Naive B cell (primary cell): ENCODE measurements around the gene IGIP. TPM values are rescaled to one million over a fixed set of nuclear protein-coding genes. Genes with fewer than 3 reads are reported as not detected.

ENCODE experiments used
- ATAC-seq, 2 donors: fragments of 150-1000 bp; cut with Tn5 transposase; 2 replicates each; pipeline ENCODE4 v1.10.0; 2021; ENCODE audit warnings: low read depth in 2 of 2, mild to moderate bottlenecking in 2 of 2, moderate library complexity in 2 of 2
- DNase-seq: peaks from one replicate; pipeline ENCODE4 v3.0.0; 2022
- H3K27ac Mint-ChIP-seq, 6 donors: one replicate each; pipeline ENCODE4 v1.8.0; 2020 to 2022; ENCODE audit warnings: mild to moderate bottlenecking in 6 of 6, mixed read lengths in 6 of 6, moderate library complexity in 5 of 6, inconsistent platforms in 2 of 6
- H3K27me3 Mint-ChIP-seq, 3 donors: one replicate each; pipeline ENCODE4 v1.8.0; 2021 to 2022; ENCODE audit warnings: mixed read lengths in 3 of 3, mild to moderate bottlenecking in 1 of 3
- H3K36me3 Mint-ChIP-seq, 2 donors: one replicate each; pipeline ENCODE4 v1.8.0; 2020 to 2022; ENCODE audit warnings: mixed read lengths in 2 of 2, inconsistent platforms in 1 of 2, mild to moderate bottlenecking in 1 of 2
- H3K4me1 Mint-ChIP-seq, 3 donors: one replicate each; pipeline ENCODE4 v1.8.0; 2020 to 2022; ENCODE audit warnings: mixed read lengths in 3 of 3, inconsistent platforms in 1 of 3, mild to moderate bottlenecking in 1 of 3, moderate library complexity in 1 of 3
- H3K4me3 Mint-ChIP-seq, 8 donors: one replicate each; pipeline ENCODE4 v1.8.0; 2020 to 2022; ENCODE audit warnings: mild to moderate bottlenecking in 8 of 8, mixed read lengths in 8 of 8, moderate library complexity in 8 of 8, inconsistent platforms in 2 of 8
- H3K9me3 Mint-ChIP-seq, 7 donors: one replicate each; pipeline ENCODE4 v1.8.0; 2020 to 2022; ENCODE audit warnings: mixed read lengths in 7 of 7, mild to moderate bottlenecking in 5 of 7, inconsistent platforms in 2 of 7, moderate library complexity in 1 of 7
- polyA plus RNA-seq, 6 donors: library from polyadenylated mRNA; unstranded; fragments of 300-500 nt; fragmentation: Illumina TruSeq; gene quantifications; one replicate each; pipeline ENCODE4 v1.2.3, GENCODE V29; 2021; ENCODE audit warnings: low read depth in 6 of 6

Gene IGIP
- polyA plus RNA-seq, 6 donors from 2014 or later, result 0.09 to 0.46 (median 0.18) TPM; not detected in 1

DNA sequence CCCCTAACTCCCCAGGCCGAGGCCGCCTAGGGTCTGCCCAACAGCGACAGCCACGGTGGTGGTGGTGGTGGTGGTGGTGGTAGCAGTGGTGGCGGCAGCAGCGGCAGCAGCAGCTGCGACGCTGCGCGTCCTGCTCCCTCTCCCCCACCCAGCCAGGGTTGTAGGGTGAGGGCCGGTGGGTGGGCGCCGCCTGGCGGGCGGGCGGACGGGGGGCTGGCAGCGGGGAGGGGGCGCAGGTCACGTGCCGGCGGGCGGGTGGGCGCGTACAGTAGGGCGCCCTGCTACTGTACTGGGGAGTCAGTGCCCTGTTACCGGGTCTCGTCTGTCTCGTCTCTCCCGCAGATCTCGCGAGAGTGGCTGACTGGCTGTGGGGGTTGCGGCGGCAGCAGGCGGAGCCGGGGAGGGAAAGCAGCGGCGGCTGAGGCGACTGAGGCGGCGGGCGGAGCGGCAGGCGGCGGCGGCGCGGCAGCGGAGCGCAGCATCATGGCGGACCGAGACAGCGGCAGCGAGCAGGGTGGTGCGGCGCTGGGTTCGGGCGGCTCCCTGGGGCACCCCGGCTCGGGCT, 12.0 kb upstream of the IGIP start, which contains the start of gene PURA:
Gene PURA (plus strand): TSS at position 411 of the 565 bp plus-strand sequence. CDS start 73 bp downstream, at position 484.
- no peaks in the 10 kb centered on the region for H3K9me3 Mint-ChIP-seq
- peaks cover 47 to 68% (median 62%) of the 10 kb centered on the region in 3 donors for H3K4me1 Mint-ChIP-seq
- H3K27me3 Mint-ChIP-seq, result peaks cover 0 to 12% (median 12%) of the 10 kb centered on the region in 3 donors
- peak within 1 kb of the TSS; percentile 92 to 98 (median 96) for H3K4me3 Mint-ChIP-seq
- DNase-seq, result peak; percentile 96
- no peaks in the 10 kb centered on the region for H3K36me3 Mint-ChIP-seq
- peak within 1 kb of the TSS; percentile 95 to 97 (median 96) for H3K27ac Mint-ChIP-seq
- ATAC-seq, result peak; percentile 89 to 91

DNA sequence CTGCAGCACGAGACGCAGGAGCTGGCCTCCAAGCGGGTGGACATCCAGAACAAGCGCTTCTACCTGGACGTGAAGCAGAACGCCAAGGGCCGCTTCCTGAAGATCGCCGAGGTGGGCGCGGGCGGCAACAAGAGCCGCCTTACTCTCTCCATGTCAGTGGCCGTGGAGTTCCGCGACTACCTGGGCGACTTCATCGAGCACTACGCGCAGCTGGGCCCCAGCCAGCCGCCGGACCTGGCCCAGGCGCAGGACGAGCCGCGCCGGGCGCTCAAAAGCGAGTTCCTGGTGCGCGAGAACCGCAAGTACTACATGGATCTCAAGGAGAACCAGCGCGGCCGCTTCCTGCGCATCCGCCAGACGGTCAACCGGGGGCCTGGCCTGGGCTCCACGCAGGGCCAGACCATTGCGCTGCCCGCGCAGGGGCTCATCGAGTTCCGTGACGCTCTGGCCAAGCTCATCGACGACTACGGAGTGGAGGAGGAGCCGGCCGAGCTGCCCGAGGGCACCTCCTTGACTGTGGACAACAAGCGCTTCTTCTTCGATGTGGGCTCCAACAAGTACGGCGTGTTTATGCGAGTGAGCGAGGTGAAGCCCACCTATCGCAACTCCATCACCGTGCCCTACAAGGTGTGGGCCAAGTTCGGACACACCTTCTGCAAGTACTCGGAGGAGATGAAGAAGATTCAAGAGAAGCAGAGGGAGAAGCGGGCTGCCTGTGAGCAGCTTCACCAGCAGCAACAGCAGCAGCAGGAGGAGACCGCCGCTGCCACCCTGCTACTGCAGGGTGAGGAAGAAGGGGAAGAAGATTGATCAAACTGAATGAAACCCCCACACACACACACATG, 11.2 kb upstream of the IGIP start:
- DNase-seq, result peak; percentile 51

DNA sequence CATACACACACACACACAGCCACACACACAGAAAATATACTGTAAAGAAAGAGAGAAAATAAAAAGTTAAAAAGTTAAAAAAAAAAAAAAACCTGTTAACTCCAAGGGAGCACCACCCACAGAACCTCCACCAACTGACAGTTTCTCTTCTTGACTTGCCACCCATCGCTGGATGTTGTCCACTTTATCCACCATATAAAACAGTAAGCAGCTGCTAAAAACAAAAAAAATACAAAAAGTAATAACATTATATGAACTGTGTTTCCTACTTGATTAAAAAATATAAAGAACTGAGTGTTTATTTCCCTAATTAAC, 10.6 kb upstream of the IGIP start:
- H3K9me3 Mint-ChIP-seq, result no peaks in the 10 kb centered on the region
- no peaks in the 10 kb centered on the region for H3K36me3 Mint-ChIP-seq
- H3K4me3 Mint-ChIP-seq, result peak overlapping the region; percentile 92 to 98 (median 96)
- DNase-seq (no peak), ATAC-seq (no peak)
- peaks cover 42 to 61% (median 60%) of the 10 kb centered on the region in 3 donors for H3K4me1 Mint-ChIP-seq
- peak overlapping the region; percentile 89 to 97 (median 96) for H3K27ac Mint-ChIP-seq
- H3K27me3 Mint-ChIP-seq, result peaks cover 0 to 6% (median 5%) of the 10 kb centered on the region in 3 donors

More for the DNA sequence above, 11.2 kb upstream of the IGIP start:
- peak; percentile 6 to 11 for ATAC-seq
- H3K36me3 Mint-ChIP-seq, result no peaks in the 10 kb centered on the region
- peak overlapping the region; percentile 89 to 97 (median 96) for H3K27ac Mint-ChIP-seq
- no peaks in the 10 kb centered on the region for H3K9me3 Mint-ChIP-seq
- peak overlapping the region; percentile 92 to 98 (median 96) for H3K4me3 Mint-ChIP-seq
- peaks cover 0 to 6% (median 5%) of the 10 kb centered on the region in 3 donors for H3K27me3 Mint-ChIP-seq
- H3K4me1 Mint-ChIP-seq, result peaks cover 42 to 61% (median 58%) of the 10 kb centered on the region in 3 donors

DNA sequence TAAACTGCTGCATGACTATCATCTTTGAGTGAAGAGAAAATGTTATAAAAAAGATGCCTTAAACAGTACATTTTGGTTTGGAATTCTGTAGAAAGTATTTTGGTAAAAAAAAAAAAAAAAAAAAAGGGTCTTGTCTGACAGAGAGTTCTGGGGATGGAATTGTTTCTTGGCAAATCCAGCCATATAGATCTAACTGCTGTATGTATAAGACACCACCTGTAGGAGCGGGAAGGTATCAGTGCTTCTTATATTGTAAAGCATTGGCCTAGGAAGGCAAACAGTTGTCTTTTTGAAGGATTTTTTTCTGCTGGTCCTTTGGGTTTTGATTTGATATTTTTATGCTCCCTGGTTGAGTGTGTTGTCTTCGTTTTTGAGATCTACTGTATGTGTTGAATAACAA, 9.0 kb upstream of the IGIP start:
- Mint-ChIP-seq H3K9me3 (no peaks in the 10 kb centered on the region), H3K36me3 (no peaks in the 10 kb centered on the region), H3K27ac (peak overlapping the region in 1 of 6 donors; percentile 2), H3K4me1 (peaks cover 35 to 61% (median 56%) of the 10 kb centered on the region in 3 donors), H3K4me3 (peak overlapping the region in 3 of 8 donors; percentile 4 to 92 (median 44)), H3K27me3 (peaks cover 0 to 2% (median 0%) of the 10 kb centered on the region in 3 donors)
- DNase-seq (no peak), ATAC-seq (no peak)

DNA sequence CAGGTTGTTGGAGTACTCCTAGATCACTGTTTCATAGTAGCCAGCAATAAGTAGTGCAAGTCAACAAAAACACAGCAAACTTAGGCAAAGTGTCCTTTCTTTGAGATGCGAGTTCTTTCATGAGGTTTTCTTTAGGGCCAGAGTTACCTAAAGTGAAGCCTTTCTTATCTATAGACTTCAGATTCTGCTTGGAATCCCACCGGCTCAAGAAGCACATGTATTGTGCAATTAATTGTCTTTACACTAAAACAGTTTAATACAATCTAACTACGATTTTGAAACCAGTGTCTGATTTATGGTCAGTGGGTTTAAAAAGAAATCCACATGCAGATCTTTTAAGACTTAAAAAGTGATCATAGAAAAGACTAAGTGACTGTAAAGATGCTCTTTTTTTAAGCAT, 8.2 kb upstream of the IGIP start:
- H3K27ac Mint-ChIP-seq, result no peak overlapping the region
- no peaks in the 10 kb centered on the region for H3K36me3 Mint-ChIP-seq
- peaks cover 29 to 57% (median 48%) of the 10 kb centered on the region in 3 donors for H3K4me1 Mint-ChIP-seq
- no peak for DNase-seq
- H3K9me3 Mint-ChIP-seq, result no peaks in the 10 kb centered on the region
- no peaks in the 10 kb centered on the region for H3K27me3 Mint-ChIP-seq
- ATAC-seq, result no peak
- peak overlapping the region in 1 of 8 donors; percentile 92 for H3K4me3 Mint-ChIP-seq

DNA sequence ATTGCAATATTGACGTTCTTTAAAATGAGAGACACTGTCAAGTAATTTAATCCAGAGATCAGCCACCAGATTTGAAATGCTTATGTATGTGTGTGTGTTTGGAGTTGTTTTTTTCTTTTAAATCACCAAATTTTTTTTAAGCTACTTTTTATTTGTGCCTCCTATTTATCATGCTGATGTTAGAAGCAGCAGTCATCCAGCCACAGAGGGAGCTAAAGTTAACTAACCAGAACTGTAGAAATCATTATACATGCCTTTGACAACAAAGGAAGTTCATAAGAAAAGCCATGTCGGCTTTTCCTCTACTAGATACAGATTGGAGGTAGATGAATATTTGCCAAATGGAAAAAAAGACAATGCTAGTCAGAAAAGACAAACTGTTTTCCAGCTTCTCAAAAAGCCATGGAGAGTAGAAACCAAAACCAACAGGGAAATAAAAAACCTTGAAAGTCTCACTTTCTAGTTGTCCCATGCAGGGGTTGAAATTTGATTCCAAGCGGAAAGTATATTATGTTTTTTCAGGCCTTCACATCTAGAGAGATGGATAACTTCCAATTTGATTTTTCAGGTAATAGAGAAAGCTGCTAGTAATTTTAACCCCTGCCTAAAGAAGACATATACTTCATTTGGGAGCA, 7.3 kb upstream of the IGIP start:
- H3K9me3 Mint-ChIP-seq, result no peaks in the 10 kb centered on the region
- H3K4me1 Mint-ChIP-seq, result peaks cover 23 to 50% (median 45%) of the 10 kb centered on the region in 3 donors
- peak overlapping the region in 1 of 6 donors; percentile 47 for H3K27ac Mint-ChIP-seq
- DNase-seq (no peak), ATAC-seq (no peak)
- no peaks in the 10 kb centered on the region for H3K36me3 Mint-ChIP-seq
- peak overlapping the region in 2 of 8 donors; percentile 18 to 31 for H3K4me3 Mint-ChIP-seq
- H3K27me3 Mint-ChIP-seq, result no peaks in the 10 kb centered on the region

DNA sequence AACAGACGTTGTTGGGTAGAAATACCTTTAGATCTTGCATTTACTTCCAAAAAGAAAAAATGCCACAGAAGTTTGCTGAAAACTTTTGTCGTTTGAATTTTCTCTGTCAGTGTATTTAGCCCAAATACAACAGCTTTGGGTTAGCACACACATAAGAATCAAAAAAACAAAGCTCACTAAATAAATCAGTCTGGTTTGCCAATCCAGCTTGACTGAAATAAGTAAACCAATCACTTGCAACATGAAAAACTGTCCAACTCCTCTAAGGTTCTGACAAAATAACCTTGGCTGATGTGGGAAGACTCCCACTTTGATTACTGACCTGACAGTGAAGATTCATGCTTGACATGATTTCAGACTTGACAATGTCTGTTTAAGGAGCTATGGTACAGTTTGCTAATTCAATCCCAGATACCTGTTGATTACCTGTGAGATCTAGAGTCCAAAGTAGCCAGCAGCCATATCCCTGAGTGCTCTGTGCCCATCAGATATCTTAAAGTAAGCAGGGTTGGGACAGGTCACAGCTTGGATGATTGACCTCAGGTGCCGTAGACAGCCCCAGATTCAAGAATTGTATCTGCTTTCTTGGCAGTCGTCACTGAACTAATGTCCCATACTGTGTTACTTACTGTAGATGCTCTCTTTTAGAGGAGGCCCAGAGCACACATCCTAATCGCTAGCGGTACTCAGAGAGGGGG, 727 bp downstream of the IGIP start:
- DNase-seq, result no peak
- peak overlapping the region in 1 of 6 donors; percentile 92 for H3K27ac Mint-ChIP-seq
- no peak for ATAC-seq
- H3K4me1 Mint-ChIP-seq, result peaks cover 13 to 19% (median 16%) of the 10 kb centered on the region in 3 donors
- H3K27me3 Mint-ChIP-seq, result no peaks in the 10 kb centered on the region
- no peak overlapping the region for H3K4me3 Mint-ChIP-seq
- no peaks in the 10 kb centered on the region for H3K36me3 Mint-ChIP-seq
- H3K9me3 Mint-ChIP-seq, result no peaks in the 10 kb centered on the region

DNA sequence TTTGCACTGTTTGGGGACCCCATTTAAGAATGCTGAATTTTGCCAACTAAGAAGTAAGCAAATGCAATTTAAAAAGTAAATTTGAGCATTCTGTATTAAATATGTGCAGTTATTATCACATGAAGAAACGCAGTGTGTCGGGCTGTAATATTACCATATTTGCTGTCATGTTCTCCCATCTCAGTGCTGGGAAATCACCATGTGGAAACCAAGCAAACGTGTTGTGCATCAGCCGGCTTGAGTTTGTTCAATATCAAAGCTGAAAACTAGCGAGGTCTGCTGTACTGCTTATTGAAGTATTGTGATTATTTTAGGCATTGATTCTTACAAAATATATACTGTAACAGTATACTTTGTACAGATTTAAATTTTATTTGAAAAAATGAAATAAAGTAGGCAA, 2.6 kb downstream of the IGIP start:
- H3K36me3 Mint-ChIP-seq, result no peaks in the 10 kb centered on the region
- no peak overlapping the region for H3K27ac Mint-ChIP-seq
- ATAC-seq, result no peak
- DNase-seq, result no peak
- H3K9me3 Mint-ChIP-seq, result no peaks in the 10 kb centered on the region
- no peaks in the 10 kb centered on the region for H3K27me3 Mint-ChIP-seq
- no peak overlapping the region for H3K4me3 Mint-ChIP-seq
- H3K4me1 Mint-ChIP-seq, result peaks cover 18 to 28% (median 25%) of the 10 kb centered on the region in 3 donors

DNA sequence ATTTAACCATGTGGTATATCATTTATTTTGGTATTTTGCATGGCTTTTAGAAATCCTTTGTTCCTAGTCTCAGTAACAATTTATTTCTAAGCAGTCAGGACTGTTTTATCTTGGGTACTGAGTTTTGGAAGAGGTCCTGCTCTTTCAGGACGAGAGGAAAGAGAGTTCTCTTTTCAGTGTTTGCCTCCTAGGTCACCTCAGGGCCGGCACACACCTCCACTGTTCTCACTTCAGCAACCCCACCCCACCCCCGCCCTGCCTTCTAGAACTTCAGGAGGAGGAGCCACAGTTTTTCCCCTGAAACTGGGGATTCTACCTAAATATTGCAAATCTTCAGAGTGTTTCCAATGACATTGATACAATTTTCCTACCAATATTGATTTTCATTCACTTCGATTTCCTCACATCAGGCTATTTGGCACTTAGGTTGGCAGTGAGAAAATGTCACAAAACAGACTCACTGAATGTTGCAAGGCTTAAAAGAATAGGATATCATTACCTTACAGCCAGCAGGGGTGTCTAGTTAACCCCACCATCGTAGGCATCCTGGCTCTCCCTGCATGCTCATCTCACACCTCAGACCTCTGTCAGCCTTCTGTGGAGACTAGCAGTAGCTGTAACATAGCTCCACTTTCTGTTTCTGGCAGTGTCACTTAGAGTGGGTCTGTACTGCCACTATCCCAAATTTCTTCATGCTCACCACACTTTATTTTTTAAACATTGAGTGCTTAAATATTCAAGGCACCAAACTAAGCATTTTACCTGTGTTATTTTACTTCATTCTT, 5.4 kb downstream of the IGIP start:
- Mint-ChIP-seq H3K9me3 (no peaks in the 10 kb centered on the region), H3K27me3 (no peaks in the 10 kb centered on the region), H3K4me3 (peak overlapping the region in 1 of 8 donors; percentile 25), H3K27ac (peak overlapping the region in 3 of 6 donors; percentile 1 to 69 (median 18)), H3K36me3 (no peaks in the 10 kb centered on the region), H3K4me1 (peaks cover 30 to 36% (median 31%) of the 10 kb centered on the region in 3 donors)
- DNase-seq, result no peak
- ATAC-seq, result no peak

DNA sequence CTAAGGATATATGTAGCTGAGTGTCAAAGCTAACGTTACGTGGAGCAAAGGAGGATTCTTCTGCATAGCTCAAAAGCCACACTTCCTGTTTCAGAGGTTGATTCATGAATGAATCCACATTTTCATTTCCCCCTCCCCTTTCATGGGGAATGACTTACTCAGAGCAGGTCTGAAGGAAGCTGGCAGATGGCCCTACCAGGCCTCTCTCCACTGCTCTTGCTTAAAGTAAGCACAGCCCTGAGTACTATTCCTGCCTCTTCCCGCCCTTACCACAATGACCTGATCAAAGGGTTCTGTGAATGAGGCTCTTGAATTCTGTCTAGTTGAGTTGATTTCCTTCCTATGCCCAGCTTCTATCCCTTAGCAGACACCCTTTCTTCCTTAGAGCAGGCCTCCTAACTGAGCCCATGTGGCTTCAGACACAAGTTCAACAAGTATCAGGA, 6.3 kb downstream of the IGIP start:
- H3K36me3 Mint-ChIP-seq, result no peaks in the 10 kb centered on the region
- no peaks in the 10 kb centered on the region for H3K9me3 Mint-ChIP-seq
- ATAC-seq, result peak; percentile 75 to 82
- peak overlapping the region in 3 of 6 donors; percentile 16 to 75 (median 53) for H3K27ac Mint-ChIP-seq
- H3K4me3 Mint-ChIP-seq, result no peak overlapping the region
- H3K27me3 Mint-ChIP-seq, result no peaks in the 10 kb centered on the region
- H3K4me1 Mint-ChIP-seq, result peaks cover 25 to 38% (median 28%) of the 10 kb centered on the region in 3 donors
- DNase-seq, result no peak

DNA sequence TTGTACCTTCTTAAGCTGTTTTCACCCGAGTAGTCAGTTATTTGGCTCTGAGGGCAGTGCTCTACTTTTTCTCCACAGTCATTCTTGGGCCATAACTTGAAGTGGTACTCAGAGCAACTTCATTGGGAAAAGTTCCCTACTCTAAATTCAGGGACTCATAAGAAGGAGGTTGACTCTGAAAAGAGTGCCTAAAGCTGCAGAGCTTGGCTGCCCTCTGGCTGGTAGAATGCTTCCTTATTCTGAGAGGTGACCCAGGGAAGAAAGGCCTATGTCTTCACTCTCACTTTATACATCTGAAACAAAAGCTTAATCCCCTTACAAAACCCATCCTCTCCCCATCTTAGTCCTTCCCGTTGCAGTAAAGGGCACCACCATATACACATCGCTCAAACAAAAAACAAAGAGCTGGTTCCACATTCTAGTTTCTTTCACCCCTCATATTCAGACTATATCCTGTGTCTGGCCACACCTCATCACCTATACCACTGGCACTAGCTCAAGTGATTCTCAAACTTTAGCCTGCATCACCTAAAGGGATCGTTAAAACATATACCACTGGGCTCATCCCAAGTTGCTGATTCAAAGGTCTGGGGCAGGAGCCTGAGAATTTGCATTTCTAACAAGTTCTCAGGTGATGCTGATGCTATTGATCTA, 7.9 kb downstream of the IGIP start:
- Mint-ChIP-seq H3K27ac (no peak overlapping the region), H3K4me3 (no peak overlapping the region), H3K9me3 (no peaks in the 10 kb centered on the region), H3K27me3 (no peaks in the 10 kb centered on the region), H3K36me3 (no peaks in the 10 kb centered on the region), H3K4me1 (peaks cover 26 to 38% (median 28%) of the 10 kb centered on the region in 3 donors)
- ATAC-seq (no peak), DNase-seq (no peak)
